GDM1 (cell line): ENCODE results near the gene RYR1.

Source experiments
- DNase-seq: peaks from one replicate; lab custom pipeline; 2025; lab: John Stamatoyannopoulos, UW

Gene RYR1

DNA sequence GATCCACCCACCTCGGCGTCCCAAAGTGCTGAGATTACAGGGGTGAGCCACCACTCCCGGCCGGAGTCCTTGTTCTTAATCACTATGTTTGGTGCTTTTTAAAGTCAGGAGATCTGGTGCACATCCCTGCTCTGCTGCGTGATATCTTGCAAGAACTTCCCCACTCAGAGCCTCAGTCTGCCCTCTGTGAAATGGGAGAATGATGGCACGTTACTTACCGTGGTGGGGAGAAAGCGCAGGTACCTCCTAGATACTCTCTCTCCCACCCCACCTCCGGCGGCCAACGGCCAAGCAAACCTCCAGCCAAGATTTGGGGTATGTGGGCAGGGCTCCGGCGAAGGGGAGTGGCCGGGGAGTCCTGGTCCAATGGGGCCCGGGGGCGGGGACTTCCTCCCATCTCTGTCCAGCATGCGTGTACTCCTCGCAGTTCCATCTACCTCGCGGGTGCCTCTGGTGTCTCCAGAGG lies at the start of gene RYR1:
Gene RYR1, plus strand, starts transcription at position 424 of the 466 bp plus-strand sequence. CDS start 139 bp downstream, outside the sequence.
- DNase-seq = no peak

DNA sequence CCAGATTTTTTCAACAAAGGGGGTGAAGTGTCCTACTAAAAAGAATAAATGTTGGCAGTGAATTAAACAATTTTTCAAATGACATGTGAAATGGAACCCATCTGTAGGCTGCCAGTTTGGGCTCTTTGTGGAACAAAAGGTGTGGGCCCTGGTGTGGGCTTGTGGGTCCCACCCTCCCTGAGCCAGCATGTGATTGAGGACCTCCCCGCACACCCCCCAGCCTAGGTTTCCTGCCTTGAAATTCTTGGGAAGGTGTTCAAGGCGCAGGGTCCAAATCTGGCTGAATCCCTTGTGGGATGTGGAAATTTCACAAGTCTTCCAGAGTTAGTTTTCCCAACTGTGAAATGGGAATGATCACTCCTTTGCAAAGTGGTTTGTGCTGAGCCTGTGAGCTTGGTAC lies 49.7 kb upstream of the RYR1 start:
- DNase-seq = no peak

DNA sequence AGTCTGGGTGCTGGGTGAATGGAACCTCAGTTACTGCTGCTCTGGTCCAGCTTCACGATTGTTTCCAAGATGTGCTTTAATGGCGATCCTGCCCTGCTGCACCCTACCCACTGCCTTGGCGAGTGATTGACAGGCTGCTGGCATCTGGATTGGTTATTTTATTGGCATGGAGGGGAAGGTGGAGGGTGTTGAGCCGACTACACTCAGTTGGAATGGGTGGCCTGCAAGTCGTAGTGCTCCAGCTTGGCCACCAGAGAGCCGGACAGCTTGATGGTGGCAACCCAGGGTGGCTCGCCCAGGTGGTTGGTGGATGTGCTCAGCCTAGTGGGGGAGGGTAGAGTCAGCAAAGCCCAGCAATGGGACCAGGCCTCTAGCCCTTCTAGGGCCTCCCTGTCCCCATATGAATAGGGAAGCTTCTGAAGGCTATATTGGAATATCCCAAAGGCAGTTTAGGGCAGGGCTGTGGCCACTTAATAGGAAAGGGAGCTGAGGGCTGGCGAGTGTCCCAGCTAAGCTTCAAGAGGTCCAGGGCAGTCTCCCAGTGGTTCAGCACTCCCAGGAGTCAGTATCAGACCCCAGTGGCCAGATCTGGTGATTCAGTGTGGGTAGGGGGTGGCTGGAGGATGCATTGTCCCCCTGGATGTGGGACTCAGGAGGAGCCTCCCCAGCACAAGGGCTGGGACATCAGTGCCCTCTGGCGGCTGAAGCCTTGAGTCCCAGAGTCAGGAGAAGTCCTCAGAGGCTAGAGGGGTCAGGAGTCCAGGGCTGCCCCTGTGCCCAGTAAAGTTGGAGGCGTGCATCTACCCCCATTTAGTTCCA lies 49.1 kb upstream of the RYR1 start:
- no peak for DNase-seq

DNA sequence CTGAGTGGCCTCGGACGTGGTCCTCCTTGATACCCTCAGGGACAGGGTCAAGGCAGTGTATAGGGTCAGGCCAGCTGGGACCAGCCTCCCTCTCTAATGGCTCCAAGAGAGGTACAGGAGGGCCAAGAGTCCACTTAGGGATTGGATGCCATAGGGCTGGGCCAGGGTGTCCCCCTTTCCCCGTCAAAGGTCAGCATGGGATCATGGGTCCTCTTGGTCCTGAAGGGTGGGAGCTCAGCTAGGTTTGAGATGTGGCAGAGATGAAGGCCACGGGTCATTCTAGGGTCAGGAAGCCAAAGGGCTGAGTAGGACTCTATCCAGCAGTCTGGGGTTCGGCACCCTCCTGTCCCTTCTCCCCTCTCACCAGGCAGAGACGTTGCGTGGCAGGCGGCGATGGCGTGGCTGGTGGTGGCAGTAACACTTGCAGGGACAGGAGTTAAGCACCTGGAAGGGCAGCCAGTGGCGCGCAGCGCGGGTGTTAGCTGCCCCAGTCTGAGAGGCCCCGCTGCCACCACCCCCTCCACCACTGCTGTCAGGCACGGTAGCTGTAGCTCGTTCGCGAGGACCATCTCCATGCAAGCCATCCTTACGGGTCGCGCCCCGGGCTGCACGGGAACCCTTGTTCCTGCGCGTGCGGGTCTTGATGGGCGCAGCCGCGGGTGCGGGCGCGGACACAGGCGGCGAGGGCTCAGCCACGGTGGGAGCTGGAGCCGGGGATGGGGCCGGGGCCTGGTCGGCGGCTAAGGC lies 48.3 kb upstream of the RYR1 start:
- DNase-seq = no peak

DNA sequence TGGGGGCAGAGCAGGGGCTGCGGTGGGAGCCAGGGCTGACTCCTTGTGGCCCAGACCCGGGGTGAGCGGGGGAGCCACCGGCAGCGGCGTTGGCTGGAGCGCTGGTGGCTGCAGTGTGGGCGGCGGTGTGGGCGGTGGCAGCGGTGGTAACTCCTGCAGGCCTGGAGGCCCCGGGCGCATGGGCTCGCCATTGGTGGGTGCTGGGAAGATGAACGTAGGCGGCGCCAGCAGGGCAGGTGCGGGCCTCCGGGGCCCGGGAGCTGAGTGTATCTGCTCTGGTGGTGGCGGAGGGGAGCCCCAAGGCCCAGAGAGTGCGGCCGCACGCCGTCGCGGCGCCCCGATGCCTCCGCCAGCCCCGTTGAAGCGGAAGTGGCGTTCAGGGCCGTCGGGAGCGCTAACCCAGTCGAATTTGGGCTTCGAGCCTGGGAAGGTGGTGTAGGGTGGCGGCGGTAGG lies 47.7 kb upstream of the RYR1 start:
- DNase-seq = no peak

DNA sequence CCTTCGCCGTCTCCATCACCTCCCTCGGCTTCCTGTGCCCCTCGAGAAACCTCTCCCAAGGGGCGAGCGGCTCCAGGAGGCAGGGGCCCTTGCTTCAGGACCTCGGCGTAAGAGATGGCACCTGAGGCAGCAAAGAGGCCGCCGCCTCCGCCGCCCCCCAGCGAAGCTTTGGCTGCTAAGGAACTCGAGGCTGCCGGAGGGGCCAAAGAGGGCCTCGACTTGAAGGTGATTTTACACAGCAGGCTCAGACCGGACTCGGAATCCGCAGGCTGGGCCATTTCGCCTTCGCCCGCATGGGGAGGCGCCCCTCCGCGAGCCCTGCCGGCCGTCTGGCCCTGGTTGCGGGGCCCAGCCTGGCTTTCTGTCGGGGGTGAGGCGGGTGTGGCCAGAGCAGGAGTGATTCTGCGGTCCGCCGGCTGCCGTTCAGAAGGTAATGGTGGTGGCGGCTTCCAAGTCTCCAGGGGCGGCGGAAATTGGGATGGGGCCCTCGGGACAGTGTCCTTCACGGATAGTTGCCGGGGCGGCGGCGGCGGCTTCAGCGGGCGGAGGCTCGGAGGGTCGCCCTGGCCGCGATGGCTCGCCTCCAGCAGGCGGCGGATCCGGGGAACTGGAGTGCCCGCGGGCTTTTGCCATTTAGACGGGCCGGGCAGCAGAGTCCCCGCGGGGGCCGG lies 47.1 kb upstream of the RYR1 start:
- DNase-seq = no peak

DNA sequence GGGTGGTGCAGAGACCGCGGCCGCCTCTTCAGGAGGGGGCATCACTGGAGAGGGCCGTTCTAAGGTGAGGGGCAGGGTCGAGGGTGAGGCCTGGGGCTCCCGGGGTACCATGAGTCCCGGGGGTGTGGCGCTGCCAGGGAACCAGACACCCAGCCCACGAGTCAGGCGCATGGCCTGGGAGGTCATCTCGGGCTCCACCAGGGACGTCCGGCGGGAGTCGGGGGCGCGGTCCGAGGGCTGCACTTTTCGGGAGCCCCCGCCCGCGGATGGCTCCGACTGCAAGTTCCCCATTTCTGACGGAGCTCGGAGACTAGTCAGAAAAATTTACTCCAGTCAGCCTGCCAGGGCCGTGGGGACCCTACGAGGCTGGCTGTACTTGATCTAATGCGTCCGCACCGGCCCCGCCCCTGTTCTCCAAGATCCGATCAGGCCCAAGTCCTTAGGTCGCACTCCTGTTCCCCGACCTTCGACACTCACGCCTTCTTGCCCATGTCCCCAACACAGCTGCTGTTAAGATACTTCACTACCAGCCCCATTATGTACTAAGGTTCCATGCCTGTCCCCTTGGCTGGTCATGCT lies 46.4 kb upstream of the RYR1 start:
- DNase-seq = peak; percentile 43

DNA sequence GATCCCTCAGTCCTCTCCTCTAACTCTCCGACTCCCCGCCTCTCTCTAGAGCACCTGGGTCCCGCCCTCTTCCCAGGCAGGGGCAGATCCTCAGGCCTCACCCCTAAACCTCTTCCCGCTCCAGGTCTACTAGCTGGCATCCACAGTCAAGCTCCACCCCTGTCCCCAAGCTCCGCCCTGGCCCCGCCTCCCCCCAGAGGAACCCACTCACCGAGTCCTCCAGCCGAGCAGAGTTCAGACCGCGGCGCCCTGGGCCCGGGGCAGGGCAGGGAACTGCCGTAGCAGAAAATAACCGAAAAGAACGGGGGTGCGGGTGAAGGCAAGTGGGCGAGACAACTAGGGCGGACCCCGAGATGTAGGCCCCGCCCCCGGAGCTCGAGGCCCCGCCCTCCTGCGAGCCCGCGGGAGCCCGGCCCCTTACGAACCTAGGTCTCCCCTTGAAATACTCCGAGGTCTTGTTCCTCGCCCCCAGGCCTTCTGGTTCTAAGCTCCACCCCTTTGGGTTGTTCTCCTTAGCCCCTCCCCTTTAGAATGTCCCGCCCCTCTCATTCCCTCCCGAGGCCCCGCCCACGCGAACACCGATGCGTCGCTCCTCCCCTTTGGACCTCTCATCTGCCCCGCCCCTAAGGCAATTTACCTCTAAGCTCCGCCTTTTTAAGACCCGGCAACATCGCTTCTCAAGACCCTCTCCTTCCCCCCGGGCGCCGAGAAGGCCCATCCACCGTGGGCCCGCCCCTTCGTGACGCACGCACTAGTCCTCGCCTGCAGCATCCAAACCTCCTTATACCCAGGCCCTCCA lies 45.7 kb upstream of the RYR1 start, which contains the start of gene GGN:
Gene GGN, minus strand, starts transcription at position 485 of the 799 bp plus-strand sequence. CDS start 773 bp downstream, outside the sequence.
- DNase-seq = peak; percentile 76

DNA sequence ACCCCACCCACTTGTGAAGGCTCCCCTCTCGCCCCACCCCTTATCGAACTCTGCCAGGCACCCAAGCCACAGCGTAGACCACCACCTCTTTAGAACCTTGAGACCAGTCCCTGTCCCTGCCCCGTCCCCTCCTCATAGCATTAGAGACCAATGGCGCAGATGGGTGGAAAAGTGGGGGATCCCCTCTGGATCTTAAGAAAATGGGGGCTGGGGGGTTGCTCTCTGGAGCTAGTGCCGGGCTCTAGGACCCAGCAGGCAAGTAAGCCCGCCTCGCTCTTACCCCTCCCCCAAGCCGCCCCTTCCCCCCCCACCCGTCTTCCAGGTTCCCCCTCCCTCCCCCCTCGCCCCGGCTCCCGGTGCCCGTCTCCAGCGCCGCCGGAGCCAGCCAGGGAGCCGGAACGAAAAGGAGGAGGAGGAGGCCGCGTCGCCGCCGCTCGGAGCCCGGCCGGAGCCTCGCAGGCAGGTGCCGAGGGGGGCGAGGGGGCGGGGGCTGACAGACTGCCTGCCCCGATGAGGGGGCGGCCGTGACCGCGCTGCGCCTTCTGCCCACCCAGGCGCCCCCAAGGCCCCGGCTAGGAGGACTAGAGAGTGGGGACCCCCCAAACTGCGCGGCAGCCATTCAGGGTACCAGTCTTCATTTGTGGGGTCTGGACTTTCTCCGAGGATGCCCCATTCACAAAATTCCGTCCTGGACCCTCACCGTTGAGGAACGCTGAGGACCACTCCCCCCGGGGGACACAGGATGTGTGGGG lies 45.0 kb upstream of the RYR1 start, which contains the start of gene SPRED3:
Gene SPRED3, plus strand, starts transcription at position 349 of the 752 bp plus-strand sequence. CDS start 1,606 bp downstream, outside the sequence.
- DNase-seq = no peak

DNA sequence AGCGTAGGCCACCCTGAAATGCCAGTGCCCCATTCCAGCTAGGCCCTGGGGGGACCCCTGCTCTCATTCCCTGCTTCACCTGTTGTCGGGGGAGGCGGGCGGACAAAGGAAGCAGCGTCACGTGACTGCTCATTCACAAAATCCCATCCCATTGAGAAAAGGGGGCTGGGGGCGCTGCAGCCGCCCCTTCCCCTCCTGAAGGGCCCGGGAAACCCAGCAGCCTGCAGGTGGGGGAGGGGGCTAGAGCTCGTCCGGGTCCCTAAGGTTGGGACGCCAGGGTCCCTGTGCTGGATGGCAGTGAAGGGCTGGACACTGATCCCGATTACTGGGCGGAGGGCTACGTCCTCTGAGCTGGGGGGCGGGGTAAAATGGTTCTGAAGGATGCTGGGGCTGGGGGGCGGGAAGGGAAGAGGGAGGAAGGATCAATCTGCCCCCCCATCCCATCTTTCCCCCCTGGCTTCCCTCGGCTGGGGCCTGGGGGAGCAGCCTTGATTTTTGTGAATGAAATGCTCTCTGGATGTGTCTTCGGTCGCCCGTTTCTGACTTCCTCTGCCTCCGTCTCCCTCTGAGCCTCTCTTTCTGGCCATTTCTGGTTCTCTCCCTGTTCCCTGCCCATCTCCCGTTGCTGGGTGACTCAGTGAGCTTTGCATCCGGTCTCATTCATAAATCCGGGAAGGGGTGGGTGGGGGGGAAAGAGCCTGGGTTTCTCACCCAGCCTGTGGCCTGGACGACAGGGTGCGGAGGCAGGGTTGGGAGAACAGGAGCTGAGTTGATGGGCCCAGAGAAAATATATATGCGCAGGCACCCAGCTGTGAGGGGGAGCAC lies 44.2 kb upstream of the RYR1 start:
- DNase-seq = no peak

DNA sequence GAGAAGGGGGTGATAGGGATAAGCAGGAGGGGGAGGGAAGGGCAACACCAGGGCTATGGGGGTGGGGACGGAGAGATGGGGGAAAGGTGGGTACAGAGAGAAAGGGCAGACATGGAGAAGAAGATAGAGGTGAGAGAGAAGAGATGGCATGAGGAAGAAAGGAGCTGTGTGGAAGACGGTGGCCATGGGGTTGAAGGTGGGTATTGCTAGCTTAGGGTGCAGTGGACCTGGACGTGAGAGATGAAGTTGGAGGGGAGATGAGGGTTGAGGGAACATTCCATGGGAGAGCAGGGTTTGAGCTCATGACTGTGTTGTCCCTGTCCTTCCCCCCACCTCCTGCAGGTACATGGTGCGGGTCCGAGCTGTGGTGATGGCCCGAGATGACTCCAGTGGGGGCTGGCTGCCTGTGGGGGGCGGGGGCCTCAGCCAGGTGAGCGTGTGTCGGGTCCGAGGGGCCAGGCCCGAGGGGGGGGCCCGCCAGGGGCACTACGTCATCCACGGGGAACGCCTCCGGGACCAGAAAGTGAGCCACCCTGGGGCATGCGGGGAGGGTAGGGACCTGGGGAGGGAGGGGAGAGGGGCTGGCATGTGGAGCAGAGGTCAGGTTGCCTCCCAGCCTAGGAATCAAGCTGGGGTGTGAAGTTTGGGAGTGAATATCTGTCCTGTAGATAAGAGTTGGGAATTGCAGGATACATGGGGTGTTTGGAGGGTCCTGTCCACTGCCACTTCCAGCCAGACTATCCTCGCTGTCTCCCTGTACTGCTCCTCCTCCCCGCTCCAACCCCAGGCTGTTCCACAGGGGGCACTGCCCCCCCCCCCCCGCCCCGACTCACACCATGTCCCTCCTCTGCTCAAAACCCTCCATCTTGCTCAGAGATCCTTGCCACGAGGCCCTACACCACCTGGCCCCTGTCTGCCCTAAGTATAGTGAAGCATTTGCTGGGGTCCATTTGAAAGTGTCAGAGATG lies 43.2 kb upstream of the RYR1 start:
- no peak for DNase-seq

DNA sequence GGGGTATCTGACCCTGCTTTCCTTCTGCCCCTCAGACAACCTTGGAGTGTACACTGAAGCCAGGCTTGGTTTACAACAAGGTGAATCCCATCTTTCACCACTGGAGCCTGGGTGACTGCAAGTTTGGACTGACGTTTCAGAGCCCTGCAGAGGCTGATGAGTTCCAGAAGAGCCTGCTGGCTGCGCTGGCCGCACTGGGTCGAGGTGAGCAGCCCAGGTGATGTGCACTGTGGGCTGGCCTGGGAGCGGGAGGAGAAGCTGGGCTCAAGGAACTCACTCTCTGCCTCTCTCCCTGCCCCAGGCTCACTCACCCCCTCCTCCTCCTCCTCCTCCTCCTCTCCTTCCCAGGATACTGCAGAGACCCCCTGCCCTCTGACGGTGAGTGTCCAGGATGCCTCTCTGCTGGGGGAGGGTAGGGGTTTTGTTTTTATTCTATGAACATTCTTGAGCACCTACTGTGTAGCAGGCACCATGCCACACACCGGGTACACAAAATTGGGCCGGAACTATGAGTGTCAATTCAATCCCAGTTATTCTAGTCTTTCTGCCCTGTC lies 41.5 kb upstream of the RYR1 start:
- DNase-seq = no peak

DNA sequence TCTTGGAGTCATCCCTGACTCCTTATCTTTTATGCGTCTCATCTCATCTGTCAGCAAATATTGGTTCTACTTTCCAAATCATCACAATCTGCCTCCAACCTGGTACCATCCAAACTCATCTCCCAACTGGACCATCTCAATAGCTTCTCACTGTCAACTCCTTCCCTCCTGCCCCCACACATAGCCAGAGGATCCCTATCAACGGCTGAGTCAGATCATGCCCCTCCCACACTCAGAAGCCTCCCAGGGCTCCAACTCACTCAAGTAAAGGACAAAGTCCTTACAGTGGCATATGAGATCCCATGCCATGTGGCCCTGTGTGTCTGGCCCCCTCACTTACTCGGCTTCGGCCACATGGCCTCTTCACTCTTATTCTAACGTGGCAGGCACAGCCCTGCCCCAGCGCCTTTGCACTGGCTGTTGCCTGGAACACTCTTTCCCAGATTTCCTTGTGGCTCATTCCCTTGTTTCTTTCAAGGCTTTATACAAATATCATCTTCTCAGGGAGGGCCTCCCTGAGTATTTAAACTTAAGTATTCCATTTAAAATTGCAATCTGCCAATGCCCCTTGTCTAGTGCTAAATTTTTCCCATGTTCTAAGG lies 40.7 kb upstream of the RYR1 start:
- no peak for DNase-seq

DNA sequence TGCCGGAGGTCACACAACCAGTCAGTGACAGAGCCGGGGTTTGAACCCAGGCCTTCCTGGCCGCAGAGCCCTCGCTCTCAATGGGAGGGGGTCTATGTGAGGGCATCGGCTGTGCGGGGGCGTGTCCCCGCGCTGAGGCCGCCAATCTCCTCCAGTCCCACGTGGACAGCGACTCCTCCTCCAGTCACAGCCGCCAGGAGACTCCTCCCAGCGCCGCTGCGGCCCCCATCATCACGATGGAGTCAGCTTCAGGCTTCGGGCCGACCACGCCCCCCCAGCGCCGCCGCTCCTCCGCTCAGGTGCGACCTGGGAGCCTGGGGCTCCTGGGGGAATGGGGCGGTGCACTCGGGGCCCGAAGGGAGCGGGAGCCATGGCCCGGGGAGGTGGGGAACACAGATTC lies 39.0 kb upstream of the RYR1 start:
- no peak for DNase-seq

DNA sequence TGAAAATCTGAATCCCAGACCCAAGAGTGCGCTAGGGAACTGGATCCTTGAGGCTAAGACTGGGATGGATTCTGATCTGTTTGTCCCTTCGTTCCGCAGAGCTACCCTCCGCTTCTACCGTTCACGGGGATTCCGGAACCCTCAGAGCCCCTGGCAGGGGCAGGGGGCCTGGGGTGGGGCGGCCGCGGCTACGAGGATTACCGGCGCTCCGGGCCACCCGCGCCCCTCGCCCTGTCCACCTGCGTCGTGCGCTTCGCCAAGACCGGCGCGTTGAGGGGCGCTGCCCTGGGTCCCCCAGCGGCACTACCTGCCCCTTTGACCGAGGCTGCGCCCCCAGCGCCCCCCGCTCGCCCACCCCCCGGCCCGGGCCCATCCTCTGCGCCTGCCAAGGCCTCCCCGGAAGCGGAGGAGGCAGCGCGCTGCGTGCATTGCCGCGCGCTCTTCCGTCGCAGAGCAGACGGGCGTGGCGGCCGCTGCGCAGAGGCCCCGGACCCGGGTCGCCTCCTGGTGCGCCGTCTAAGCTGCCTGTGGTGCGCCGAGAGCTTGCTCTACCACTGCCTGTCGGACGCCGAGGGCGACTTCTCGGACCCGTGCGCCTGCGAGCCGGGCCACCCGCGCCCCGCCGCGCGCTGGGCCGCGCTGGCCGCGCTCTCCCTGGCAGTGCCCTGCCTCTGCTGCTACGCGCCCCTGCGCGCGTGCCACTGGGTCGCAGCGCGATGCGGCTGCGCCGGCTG lies 37.9 kb upstream of the RYR1 start:
- no peak for DNase-seq

DNA sequence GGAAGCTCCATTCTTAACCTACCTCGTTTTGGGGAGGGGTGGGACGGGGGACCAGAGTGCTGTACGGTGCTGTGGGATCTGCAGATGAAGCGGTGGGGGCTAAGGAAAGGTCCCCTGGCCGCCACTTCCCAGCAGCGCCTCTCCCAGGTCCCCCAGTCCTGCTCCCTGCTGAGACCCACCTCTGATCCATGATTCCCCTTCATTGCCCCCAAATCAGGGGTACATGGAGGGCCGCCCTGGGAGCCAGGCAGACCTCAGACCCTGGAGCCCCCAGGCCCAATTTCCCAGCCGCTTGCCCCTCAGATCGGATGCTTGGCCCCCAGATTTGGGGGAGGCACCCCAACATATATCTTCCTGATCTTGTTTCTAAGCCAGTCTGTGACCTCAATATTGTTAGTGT lies 34.4 kb upstream of the RYR1 start:
- DNase-seq = no peak

DNA sequence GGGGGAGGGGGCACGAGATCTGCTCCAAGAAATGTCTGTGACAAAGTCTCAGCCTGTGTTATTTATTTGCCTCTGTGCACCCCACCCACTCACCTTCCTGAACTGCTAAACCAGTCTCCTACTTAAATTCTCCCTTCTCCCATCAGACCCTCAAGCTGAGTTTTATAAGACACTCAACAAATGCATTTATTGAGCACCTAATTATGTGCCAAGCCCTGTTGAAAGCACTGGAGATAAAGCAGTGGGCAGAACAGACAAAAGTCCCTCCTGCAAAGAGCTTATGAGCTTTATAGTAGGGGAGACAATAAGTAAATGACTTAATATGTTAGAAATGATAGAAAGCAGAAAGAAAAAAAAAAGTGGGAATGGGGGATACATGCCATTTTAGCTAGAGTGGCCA lies 34.0 kb upstream of the RYR1 start:
- no peak for DNase-seq
